Activated T-helper 9 cell treated with anti-CD3 and anti-CD28 coated beads, Interleukin-2, amount 50 U/mL, for 16 hours (primary cell): ENCODE data around the gene VPS13D.
"Not testable (repeated sequence)": the region's sequence is repeated elsewhere in the genome, so short reads cannot be mapped to it uniquely, and the experiment has no call there.

Source experiments
- DNase-seq: peaks from one replicate; pipeline ENCODE4 v3.0.0-alpha.2; 2020; ENCODE audit warnings: low read depth

Gene VPS13D

GRCh38 chr1:12518931-12519692, 289.3 kb downstream of the VPS13D start:
- DNase-seq, result peak; percentile 9

GRCh38 chr1:12519693-12520364, 290.0 kb downstream of the VPS13D start:
- no peak for DNase-seq

GRCh38 chr1:12521096-12521495, 291.3 kb downstream of the VPS13D start:
- no peak for DNase-seq

DNA sequence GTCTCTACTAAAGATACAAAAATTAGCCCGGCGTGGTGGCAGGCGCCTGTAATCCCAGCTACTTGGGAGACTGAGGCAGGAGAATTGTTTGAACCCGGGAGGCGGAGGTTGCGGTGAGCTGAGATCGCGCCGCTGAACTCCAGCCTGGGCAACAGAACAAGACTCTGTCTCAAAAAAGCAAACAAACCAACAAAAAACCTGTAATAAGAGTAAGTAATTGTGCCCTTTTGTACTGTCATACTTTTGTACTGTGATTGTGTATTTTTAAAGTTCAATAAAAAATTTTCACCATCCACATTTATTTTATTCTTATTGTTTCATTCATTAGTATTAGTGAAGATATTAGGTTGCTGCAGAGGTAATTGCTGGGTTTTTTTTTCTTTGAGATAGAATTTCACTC, 292.9 kb downstream of the VPS13D start:
- DNase-seq, result not testable (repeated sequence)

DNA sequence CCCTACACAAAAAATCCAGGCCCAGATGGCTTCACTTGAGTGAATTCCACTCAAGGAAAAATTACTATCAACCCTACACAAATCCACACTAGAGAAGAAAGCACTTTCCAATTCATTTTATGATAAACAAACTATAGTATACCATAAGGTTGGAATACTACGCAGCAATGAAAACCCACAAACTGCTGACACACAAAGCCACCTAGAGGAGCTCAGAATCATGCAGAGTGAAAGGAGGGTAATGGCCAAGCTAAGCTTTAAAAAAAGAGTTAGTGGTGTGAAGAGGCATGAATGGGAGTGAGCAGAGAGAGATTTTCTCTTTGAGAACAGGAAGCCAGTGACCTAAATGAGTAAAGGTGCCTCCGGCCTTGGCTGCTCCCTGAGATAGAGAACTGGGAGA, 294.4 kb downstream of the VPS13D start:
- no peak for DNase-seq

DNA sequence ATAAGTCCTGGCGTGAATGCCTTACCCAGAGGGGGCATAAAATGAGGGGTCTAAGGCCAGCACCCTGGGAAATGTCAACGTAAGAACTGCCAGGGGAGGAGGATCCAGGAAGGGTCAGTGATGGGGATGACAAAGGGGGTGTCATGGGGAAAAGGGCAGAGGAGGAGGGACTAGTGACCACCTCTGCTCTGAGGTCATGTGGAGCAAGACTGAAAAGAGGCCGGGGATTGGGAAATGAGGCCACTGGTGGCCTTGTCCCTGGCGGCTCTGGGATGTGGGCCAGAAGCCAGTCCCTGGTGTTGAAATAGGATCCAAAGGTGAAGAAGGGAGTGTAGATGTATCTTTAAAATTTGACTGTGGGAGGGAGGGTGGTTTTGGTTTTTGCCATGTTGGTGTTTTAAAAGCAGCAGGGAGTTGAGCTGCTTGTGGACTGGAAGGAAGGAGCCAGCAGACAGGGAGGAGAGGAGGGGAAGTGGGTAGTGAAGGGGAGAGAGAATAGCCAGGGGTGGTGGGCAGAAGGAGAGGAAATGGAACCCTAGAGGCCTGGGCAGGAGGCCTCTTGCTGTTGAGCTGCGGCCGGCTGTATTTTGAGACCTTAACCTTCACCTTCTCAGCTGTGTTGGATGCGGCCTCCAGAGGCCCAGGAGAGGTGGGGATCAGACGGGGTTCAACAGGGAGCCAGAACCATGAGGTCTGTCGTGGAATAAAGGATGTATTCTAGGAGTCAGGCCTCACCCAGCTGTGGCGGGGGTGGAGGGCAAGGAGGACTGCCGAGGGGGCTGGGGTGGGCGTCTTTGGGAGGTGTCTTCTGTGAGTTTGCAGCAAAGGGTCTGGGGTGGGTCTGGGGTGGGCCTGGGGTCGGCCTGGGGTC, 295.7 kb downstream of the VPS13D start:
- DNase-seq, result no peak

DNA sequence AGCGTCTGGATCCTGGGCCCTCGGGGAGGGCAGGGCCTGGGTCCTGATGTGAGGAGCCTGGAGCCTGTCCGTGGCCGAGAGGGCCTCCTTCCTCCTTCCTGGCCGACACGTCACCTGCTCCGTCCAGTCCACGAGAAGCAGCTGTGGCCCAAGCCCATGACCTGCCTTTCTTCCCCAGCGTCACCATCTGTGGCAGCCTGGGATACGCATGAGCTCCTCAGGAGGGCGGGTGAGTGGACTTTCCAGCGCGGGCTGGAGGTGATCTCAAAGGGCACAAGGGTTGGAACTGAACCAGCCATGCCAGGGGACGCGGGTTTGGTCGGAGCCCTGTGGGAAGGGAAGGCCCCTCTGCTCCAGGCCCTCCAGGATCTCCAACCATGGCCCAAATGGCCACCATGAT, 297.7 kb downstream of the VPS13D start:
- no peak for DNase-seq

DNA sequence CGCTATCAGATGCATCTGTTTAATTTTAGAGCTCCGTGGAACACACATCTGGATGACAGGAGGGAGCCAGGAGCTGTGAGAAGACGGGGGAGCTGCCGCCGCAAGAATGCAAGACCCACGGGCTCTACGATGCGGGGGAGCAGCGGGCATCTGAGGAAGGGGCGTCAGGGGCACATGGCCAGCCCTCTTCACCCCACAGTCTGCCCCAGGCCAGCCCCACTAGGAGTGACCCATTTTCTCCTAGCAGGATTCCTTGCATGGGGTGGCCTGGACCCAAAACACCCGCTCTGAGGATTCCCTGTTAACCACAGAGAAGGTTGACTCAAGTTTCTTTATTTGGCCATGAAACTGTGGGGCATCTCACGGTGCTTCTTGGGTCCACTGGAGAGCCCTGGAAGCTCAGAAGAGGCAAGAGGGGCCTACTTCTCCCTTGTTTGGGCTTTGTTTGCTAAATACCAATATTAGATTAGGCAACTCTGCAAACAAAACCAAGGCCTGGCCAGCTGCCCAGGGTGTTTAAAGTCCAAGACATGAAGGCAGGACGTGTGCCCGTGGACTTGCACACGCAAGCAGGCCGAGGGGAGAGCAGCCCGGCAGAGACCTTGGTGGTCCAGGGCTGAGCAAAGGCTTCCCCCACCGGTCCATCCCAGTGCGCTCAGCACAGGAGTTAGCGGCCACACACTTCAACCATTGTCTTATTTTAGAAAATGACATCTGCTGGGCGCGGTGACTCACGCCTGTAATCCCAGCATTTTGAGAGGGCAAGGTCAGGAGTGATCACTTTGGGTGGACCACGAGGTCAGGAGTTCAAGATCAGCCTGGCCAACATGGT, 298.4 kb downstream of the VPS13D start:
- no peak for DNase-seq

DNA sequence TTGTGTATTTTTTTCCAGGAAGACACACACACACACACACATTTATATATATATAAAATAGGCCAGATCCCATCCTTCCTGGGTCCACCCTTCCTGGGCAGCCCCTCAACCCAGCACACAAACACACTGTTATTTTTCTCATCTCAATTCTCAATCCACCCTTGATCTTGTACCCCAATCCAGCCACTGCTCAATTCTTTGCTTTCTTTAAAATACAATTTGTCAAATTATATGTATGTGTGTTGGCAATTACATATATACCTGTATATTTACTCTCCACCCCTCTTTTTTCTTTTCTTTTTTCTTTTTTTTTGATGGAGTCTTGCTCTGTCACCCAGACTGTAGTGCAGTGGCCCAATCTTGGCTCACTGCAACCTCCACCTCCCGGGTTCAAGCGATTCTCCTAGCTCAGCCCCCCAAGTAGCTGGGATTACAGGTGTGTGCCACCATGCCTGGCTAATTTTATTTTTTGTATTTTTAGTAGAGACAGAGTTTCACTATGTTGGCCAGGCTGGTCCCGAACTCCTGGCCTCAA, 299.9 kb downstream of the VPS13D start:
- no peak for DNase-seq

GRCh38 chr1:12530462-12531178, 300.8 kb downstream of the VPS13D start:
- no peak for DNase-seq

DNA sequence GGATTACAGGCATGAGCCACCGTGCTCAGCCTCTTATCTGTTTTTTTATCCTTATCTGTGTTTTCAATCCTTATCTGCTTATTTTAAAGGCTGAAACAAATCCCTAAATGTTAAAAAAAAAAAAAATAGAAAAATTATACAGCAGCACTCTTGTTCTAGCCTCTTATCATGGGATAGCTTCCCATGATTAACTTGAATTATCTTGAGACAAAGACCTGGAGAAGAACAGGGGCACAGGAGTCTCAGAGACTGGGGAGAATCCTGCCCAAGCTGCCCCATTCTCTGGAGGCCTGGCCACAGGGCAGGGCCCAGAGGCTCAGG, 301.3 kb downstream of the VPS13D start:
- DNase-seq, result no peak

- DNase-seq, result no peak
Measured at GRCh38 chr1:12532405-12533315, 302.8 kb downstream of the VPS13D start.

- DNase-seq, result no peak
Measured at GRCh38 chr1:12536023-12536639, 306.3 kb downstream of the VPS13D start.

DNA sequence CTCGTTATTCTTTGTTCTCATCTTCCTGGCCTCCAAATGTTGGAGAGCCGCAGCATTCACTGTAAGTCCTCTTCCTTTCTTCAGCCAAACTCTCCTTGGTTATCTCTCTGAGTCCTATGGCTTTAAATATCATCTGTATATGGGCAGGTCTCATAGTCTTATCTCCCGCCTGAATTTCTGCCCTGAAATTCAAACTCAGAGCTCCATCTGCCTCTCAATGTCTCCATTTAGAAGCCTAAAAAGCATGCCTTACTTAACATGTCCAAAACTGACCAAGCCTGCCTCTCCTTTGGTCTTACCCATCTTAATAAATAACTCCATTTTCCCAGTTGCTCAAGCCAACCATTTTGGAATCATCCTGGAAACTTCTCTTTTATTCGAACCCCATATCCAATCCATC, 307.5 kb downstream of the VPS13D start:
- no peak for DNase-seq

DNA sequence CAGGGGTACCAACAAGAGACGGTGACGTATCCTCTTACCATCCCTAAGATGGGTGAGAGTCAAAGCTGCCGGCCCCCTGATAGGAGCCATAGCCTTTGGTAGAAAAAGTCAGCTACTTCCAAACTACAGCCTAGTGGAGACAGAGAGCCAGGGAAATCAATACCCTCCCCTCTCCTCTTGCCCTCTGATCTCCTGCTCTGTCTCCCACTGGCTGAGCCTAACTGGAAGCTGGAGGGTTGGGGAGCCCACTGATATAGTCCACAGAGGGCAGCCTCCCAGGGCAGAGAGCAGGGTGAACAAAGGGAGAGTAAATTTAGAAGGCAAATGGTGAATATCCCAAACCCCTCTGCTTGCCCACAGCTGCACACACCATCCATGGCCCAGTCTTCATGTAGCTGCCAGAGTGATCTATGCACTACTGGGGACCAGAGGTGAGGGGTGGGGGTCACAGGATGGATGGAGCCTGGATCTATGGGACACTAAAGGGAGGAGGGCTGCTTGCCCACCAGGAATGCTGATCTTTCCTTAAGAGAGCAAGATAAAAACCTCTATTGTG, 308.2 kb downstream of the VPS13D start:
- no peak for DNase-seq

- DNase-seq, result not testable (repeated sequence)
Measured at GRCh38 chr1:12538536-12538935, 308.7 kb downstream of the VPS13D start.

GRCh38 chr1:12539320-12539704, 309.5 kb downstream of the VPS13D start:
- DNase-seq, result no peak

DNA sequence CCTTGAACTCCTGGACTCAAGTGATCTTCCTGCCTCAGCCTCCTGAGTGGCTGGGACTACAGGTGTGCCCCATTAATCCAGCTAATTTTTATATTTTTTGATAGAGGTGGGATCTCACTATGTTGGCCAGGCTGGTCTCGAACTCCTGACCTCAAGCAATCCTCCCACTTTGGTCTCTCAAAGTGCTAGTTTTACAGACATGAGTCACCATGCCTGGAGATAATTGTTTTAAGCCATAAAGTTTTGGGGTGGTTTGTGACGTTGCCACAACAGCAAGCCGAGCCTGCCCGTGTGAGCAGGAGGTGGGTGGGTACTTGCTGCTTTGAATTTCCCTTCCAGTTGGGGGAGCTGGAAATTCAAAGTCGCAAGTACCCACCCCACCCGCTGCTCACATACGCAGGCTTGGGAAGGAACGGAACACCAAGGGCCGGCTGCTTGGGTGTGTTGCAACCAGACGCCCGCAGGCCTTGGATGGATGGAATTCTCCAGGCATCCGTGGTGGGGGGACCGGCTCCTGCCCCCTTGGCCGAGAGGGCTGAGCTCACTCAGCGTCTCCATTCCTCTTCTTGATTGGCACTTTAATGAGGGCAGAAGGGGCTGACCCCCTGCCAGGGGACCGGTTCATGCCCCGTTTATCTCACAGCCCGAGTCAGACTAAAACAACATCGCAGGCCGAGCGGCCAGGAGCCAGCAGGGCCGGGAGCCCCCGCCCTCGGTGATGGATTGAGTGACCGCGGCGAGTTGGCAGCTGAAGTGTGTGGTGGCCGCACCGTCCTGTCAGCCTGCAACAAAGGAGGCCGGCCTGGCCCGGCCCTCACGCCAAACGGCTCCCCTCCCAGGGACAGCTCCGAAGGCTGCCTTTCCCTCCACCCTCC, 310.1 kb downstream of the VPS13D start:
- DNase-seq, result no peak
